Measurements from ENCODE around the gene EVI5L. TPM values are rescaled to one million over a fixed set of nuclear protein-coding genes. Genes with fewer than 3 reads are reported as not detected.

Gene EVI5L
- total and polyA plus RNA-seq, 2 of the 13 experiments (the other 11 are each of a cell fraction or from before 2014, with no cell fraction given), result 1.7 to 2.4 TPM

- Histone ChIP-seq H3K36me3 (replicated peaks in 1 of 2; ENCODE audit: control insufficient read depth in 1 of 2, insufficient read depth in 2 of 2, low read length in 2 of 2) (no peaks in the 10 kb centered on the region), H3K9ac (ENCODE audit: insufficient read depth, low read depth, low read length) (no peak overlapping the region), H3K27me3 (ENCODE audit: control insufficient read depth in 1 of 2, insufficient read depth in 2 of 2, low read length in 2 of 2) (peaks cover 2 to 17% of the 10 kb centered on the region in 2 experiments), H3K27ac (ENCODE audit: extremely low read length, insufficient read depth, low read length) (no peak overlapping the region), H2AFZ (ENCODE audit: low read length) (no peak overlapping the region), H3K4me2 (ENCODE audit: low read depth, low read length) (no peak overlapping the region), H3K79me2 (ENCODE audit: insufficient read depth, low read length) (no peaks in the 10 kb centered on the region), H4K20me1 (ENCODE audit: insufficient read depth, low read length) (no peaks in the 10 kb centered on the region; the same call in 1 of the 2 replicates), H3K9me3 (ENCODE audit: low read length) (no peaks in the 10 kb centered on the region), H3K4me3 (replicated peaks in 1 of 3; ENCODE audit: insufficient read depth in 1 of 3, low read depth in 2 of 3, low read length in 3 of 3) (no peak overlapping the region), H3K4me1 (ENCODE audit: insufficient read depth, low read length) (no peaks in the 10 kb centered on the region)
- ATAC-seq, result peak; percentile 26; the same call in 1 of the 3 replicates
- CTCF ChIA-PET (ENCODE audit: low intra/inter-chr PET ratio, low total read pairs), result no interaction called here
- BruUV-seq (replicated peaks), result no TSS peak
- intact Hi-C loops (cut with micrococcal nuclease; ENCODE audit: unreplicated experiment), result no loop called here
- POLR2A ChIA-PET, result no interaction called here
- TF ChIP-seq SAP130 (CRISPR knock-in tag; IDR thresholded peaks at IDR 0.05; ENCODE audit: low read depth) (no peak), ZNF468 (CRISPR knock-in tag; IDR thresholded peaks at IDR 0.05) (no peak), DMTF1 (CRISPR knock-in tag; IDR thresholded peaks at IDR 0.05) (no peak), ZNF296 (CRISPR knock-in tag; conservative IDR thresholded peaks at IDR 0.05) (no peak), HNF4A (CRISPR knock-in tag; IDR thresholded peaks at IDR 0.05) (no peak)
- DNase-seq (ENCODE audit: low spot score), result no peak
- WGBS (ENCODE audit: low lambda C conversion rate), result 16% methylated on average over 12 of the region's 67 CpGs
- in situ Hi-C loops (cut with HindIII; ENCODE audit: extremely low pct_ligation_motif_present, low pct_unique_long_range_greater_than_20kb), result no loop called here
- FAIRE-seq, result no peak
Observed at GRCh38 chr19:7788178-7788932, 41.7 kb upstream of the EVI5L start.

- H3K4me3 ChIP-seq (replicated peaks in 1 of 3; ENCODE audit: insufficient read depth in 1 of 3, low read depth in 2 of 3, low read length in 3 of 3), result no peak overlapping the region
- no peak overlapping the region for H2AFZ ChIP-seq (ENCODE audit: low read length)
- H4K20me1 ChIP-seq (ENCODE audit: insufficient read depth, low read length), result no peaks in the 10 kb centered on the region; the same call in 1 of the 2 replicates
- peak; percentile 23; the same call in 1 of the 3 replicates for ATAC-seq
- FAIRE-seq, result no peak
- no peaks in the 10 kb centered on the region for H3K9me3 ChIP-seq (ENCODE audit: low read length)
- intact Hi-C loops (cut with micrococcal nuclease; ENCODE audit: unreplicated experiment) (no loop called here), in situ Hi-C loops (cut with HindIII; ENCODE audit: extremely low pct_ligation_motif_present, low pct_unique_long_range_greater_than_20kb) (no loop called here)
- H3K27ac ChIP-seq (ENCODE audit: extremely low read length, insufficient read depth, low read length), result no peak overlapping the region
- no CpG with 5 or more reads among the region's 23 CpGs for WGBS (ENCODE audit: low lambda C conversion rate)
- no peaks in the 10 kb centered on the region for H3K36me3 ChIP-seq (replicated peaks in 1 of 2; ENCODE audit: control insufficient read depth in 1 of 2, insufficient read depth in 2 of 2, low read length in 2 of 2)
- no TSS peak for BruUV-seq (replicated peaks)
- peaks cover 2 to 17% of the 10 kb centered on the region in 2 experiments for H3K27me3 ChIP-seq (ENCODE audit: control insufficient read depth in 1 of 2, insufficient read depth in 2 of 2, low read length in 2 of 2)
- peak; percentile 28; the same call in 1 of the 2 replicates for TF ChIP-seq RXRA (CRISPR knock-in tag; IDR thresholded peaks at IDR 0.05)
- TF ChIP-seq ZNF430 (CRISPR knock-in tag; IDR thresholded peaks at IDR 0.05), result no peak
- H3K79me2 ChIP-seq (ENCODE audit: insufficient read depth, low read length), result no peaks in the 10 kb centered on the region
- H3K9ac ChIP-seq (ENCODE audit: insufficient read depth, low read depth, low read length), result no peak overlapping the region
- no peak for DNase-seq (ENCODE audit: low spot score)
- ChIA-PET POLR2A (no interaction called here), CTCF (ENCODE audit: low intra/inter-chr PET ratio, low total read pairs) (no interaction called here)
- no peak overlapping the region for H3K4me2 ChIP-seq (ENCODE audit: low read depth, low read length)
- no peaks in the 10 kb centered on the region for H3K4me1 ChIP-seq (ENCODE audit: insufficient read depth, low read length)
Observed at GRCh38 chr19:7788933-7789323, 41.1 kb upstream of the EVI5L start.
